ENCODE results near the gene ABHD1. TPM values are rescaled to one million over a fixed set of nuclear protein-coding genes. Genes with fewer than 3 reads are reported as not detected.
A peak's percentile ranks its signal among the peaks of the same experiment; 100 is the strongest.
"Not testable (repeated sequence)": the region's sequence is repeated elsewhere in the genome, so short reads cannot be mapped to it uniquely, and the experiment has no call there.

The ABHD1 gene
- total RNA-seq = not detected
- 1 to 10 TPM in 3 of 6 donors, under 1 TPM in 3; 0.69 to 1.3 (median 1.0) TPM for polyA plus RNA-seq (ENCODE audit: insufficient read length in 6 of 6)
- long read RNA-seq, donor 1, partial matches to known transcripts = 12 of 27 reads
- long read RNA-seq, donor 1, other reads (novel, unspliced or antisense) = 15 of 27 reads
- long read RNA-seq, donor 2, partial matches to known transcripts = 0 of 3 reads
- long read RNA-seq, donor 2, other reads (novel, unspliced or antisense) = 0 of 3 reads
- long read RNA-seq, donor 3, partial matches to known transcripts = 0 of 1 reads
- long read RNA-seq, donor 3, other reads (novel, unspliced or antisense) = 0 of 1 reads
- long read RNA-seq, donor 4, partial matches to known transcripts = 0 of 1 reads
- long read RNA-seq, donor 4, other reads (novel, unspliced or antisense) = 1 of 1 reads
- long read RNA-seq, donor 5 = 0 reads
- long read RNA-seq, donor 6 = 0 reads
- long read RNA-seq, donor 7, partial matches to known transcripts = 23 of 34 reads
- long read RNA-seq, donor 7, other reads (novel, unspliced or antisense) = 11 of 34 reads
- long read RNA-seq, donor 8, partial matches to known transcripts = 34 of 34 reads
- long read RNA-seq, donor 8, other reads (novel, unspliced or antisense) = 0 of 34 reads
- long read RNA-seq, donor 9 = 0 reads
- long read RNA-seq, donor 10 = 0 reads
- long read RNA-seq, donor 11 = 0 reads
- long read RNA-seq, donor 12, partial matches to known transcripts = 7 of 7 reads
- long read RNA-seq, donor 12, other reads (novel, unspliced or antisense) = 0 of 7 reads

DNA sequence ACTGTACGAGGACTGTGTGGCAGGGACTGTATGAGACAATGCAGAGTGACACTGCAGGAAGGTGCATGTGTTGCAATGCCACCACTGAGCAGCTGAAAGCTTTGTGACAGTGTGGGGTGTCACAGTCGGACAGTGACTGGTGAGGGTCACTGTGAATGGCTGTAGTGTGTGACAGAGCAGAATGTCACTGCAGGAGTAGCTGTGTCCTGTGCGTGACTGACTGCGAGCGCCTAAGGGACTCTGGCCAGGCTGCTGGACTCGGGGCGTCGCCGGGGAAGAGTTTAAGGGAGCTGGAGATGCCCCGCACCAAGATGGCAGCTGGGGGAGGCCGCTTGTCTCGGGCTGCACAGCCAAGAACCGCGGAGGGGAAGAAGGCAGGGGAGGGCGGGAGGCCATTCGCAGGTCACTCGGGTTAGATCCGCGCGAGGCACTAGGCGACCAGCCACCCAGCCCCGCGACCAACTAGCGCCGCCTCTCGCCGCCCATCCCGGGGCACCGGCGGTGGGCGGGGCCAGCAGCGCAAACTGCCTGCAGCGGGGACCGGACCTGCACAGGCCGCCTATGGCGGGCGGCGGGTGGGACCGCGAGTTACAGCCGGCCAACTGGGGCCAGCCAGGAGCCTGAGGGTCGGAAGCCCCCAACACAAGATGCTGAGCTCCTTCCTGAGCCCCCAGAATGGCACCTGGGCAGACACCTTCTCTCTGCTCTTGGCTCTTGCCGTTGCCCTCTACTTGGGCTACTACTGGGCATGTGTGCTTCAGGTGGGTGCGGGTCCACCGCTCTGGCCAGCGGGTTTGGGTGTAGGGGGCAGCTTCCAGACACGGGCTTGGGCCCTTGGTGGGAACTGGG lies at the start of gene ABHD1:
Gene ABHD1, plus strand, starts transcription at position 514 of the 849 bp plus-strand sequence. Its CDS starts 134 bp downstream, at position 648.
- DNase-seq (peak; percentile 11 to 96 (median 60)), ATAC-seq (peak; percentile 95)

GRCh38 chr2:27074738-27075565 lies 48.7 kb upstream of the ABHD1 start:
- intact Hi-C loops (cut with DNase I) = no loop called here
- no peak for ATAC-seq
- TF ChIP-seq CTCF (IDR thresholded peaks at IDR 0.05) = no peak
- peaks cover 0 to 13% of the 10 kb centered on the region in 2 donors for H3K27me3 ChIP-seq
- peak overlapping the region; percentile 24 to 92 for H3K27ac ChIP-seq
- peaks cover 24 to 79% of the 10 kb centered on the region in 2 donors for H3K4me1 ChIP-seq
- no peaks in the 10 kb centered on the region for H3K36me3 ChIP-seq
- peak in 3 of 4 donors; percentile 64 to 85 (median 80) for DNase-seq
- no peaks in the 10 kb centered on the region for H3K9me3 ChIP-seq
- no peak overlapping the region for H3K4me3 ChIP-seq

More for the DNA sequence above, at the start of gene ABHD1:
- H3K4me3 ChIP-seq = peak within 1 kb of the TSS; percentile 33 to 58
- H3K36me3 ChIP-seq = no peaks in the 10 kb centered on the region
- H3K4me1 ChIP-seq = peaks cover under 1 to 22% of the 10 kb centered on the region in 2 donors
- TF ChIP-seq CTCF (IDR thresholded peaks at IDR 0.05) = no peak
- H3K9me3 ChIP-seq = no peaks in the 10 kb centered on the region
- peak within 1 kb of the TSS in 1 of 2 donors; percentile 84 for H3K27ac ChIP-seq
- intact Hi-C loops (cut with DNase I) = no loop called here
- H3K27me3 ChIP-seq = peaks cover 2 to 22% of the 10 kb centered on the region in 2 donors

DNA sequence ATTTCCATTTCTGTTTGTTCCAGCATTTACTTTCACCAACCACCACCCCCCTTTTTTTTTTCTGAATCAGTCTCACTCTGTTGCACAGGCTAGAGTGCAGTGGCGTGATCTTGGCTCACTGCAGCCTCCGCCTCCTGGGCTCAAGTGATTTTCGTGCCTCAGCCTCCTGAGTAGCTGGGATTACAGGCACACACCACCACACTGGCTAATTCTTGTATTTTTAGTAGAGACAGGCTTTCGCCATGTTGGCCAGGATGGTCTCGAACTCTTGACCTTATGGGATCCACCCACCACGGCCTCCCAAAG lies 48.1 kb upstream of the ABHD1 start:
- H3K9me3 ChIP-seq; H3K36me3 ChIP-seq; intact Hi-C loops (cut with DNase I); DNase-seq; H3K4me3 ChIP-seq; ATAC-seq: not testable (repeated sequence)
- peak overlapping the region in 1 of 2 donors; percentile 92 for H3K27ac ChIP-seq
- H3K4me1 ChIP-seq = peaks cover 19 to 79% of the 10 kb centered on the region in 2 donors
- H3K27me3 ChIP-seq = peaks cover 0 to 13% of the 10 kb centered on the region in 2 donors

- no peaks in the 10 kb centered on the region for H3K9me3 ChIP-seq
- peaks cover 0 to 13% of the 10 kb centered on the region in 2 donors for H3K27me3 ChIP-seq
- no peak overlapping the region for H3K27ac ChIP-seq
- H3K4me1 ChIP-seq = peaks cover 19 to 81% of the 10 kb centered on the region in 2 donors
- no peak for DNase-seq
- H3K4me3 ChIP-seq = no peak overlapping the region
- ATAC-seq = no peak
- TF ChIP-seq CTCF (IDR thresholded peaks at IDR 0.05) = no peak
- H3K36me3 ChIP-seq = no peaks in the 10 kb centered on the region
- intact Hi-C loops (cut with DNase I) = no loop called here
Observed at GRCh38 chr2:27076323-27076722, 47.3 kb upstream of the ABHD1 start.

GRCh38 chr2:27077231-27077630 lies 46.4 kb upstream of the ABHD1 start:
- Histone ChIP-seq H3K4me1 (peaks cover 25 to 86% of the 10 kb centered on the region in 2 donors), H3K27me3 (peaks cover 0 to 13% of the 10 kb centered on the region in 2 donors), H3K36me3 (peaks cover 0 to under 1% of the 10 kb centered on the region in 2 donors), H3K9me3 (no peaks in the 10 kb centered on the region), H3K4me3 (no peak overlapping the region), H3K27ac (peak overlapping the region in 1 of 2 donors; percentile 13)
- TF ChIP-seq CTCF (IDR thresholded peaks at IDR 0.05) = no peak
- DNase-seq (no peak), ATAC-seq (no peak)
- intact Hi-C loops (cut with DNase I) = no loop called here
